ENCODE measurements around the gene GOLIM4.

Gene GOLIM4

GRCh38 chr3:168100777-168101492, 5.2 kb upstream of the GOLIM4 start:
- in situ Hi-C loops (cut with MboI; ENCODE audit: low sequenced_read_pairs): no loop called here

GRCh38 chr3:168097381-168097780, 1.7 kb upstream of the GOLIM4 start:
- in situ Hi-C loops (cut with MboI; ENCODE audit: low sequenced_read_pairs): no loop called here

DNA sequence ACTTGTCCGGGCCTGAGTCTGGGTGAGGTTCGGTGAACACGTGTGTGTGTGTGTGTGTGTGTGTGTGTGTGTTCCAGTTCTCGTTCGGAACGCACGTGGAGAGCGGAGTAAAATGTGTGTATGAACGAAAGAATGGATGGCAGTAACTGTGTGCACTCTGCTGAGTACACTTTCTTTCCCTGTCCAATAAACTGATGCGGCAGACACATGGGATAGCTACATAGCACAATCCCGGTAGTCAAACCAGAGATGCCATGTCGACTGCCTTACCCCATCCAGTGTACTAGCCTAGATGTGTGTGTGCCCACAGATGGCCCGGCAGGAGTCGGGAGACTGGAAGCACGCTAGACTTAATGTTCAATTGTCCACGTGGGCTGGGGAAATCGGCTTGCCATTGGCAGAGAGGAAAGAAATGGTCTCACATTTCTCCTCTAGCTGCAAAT, 507 bp upstream of the GOLIM4 start:
- in situ Hi-C loops (cut with MboI; ENCODE audit: low sequenced_read_pairs): no loop called here

DNA sequence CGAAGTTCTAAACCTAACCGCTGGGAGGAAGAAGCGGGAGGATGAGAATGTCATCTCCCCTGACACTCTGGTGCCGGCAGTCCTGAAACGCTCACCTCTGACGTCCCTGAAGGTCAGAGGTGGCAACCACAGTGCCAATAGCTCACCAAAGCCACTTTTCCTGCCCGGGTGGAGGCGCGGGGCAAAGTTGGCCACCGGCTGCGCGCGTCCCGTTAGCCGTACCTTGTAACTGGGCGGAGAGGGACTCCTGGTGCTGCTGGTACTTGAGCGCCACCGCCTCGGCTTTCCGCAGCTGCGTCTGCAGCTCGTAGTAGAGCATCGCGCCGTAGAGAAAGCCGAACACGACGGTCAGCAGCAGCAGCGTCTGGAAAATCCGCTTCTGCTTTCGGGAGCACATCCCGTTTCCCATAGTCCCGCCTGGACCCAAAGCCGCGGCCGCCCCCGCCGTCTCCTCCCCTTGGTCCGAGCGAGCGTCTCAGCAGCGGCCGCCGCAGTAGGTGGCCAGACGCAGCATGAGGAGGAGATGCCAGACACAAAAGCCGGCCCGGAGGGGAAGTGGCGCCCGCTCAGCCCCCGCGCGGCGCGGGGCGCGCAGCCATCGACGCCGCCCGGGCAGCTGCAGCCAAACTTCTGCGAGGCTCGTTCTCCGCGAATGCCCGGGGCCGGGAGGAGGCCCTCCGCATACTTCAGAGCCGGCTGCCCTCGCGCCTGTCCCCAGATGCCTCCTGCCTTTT, 680 bp downstream of the GOLIM4 start:
- in situ Hi-C loops (cut with MboI; ENCODE audit: low sequenced_read_pairs): no loop called here

DNA sequence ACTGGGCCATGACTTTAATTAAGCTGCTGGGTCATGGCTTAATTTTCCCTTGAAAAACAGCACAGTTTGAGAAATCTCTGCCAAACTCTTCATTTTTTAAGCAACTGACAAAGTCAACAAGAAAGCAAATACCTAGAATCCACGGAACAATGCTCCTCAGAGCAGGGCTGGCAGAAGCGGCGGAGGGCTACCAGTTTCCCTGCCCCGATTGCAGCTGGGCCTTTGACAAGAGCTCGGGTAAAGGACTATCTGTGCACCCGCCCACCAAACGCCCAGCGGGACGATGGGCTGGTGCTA, 1.2 kb downstream of the GOLIM4 start:
- in situ Hi-C loops (cut with MboI; ENCODE audit: low sequenced_read_pairs): no loop called here

GRCh38 chr3:168093790-168094189, 1.9 kb downstream of the GOLIM4 start:
- in situ Hi-C loops (cut with MboI; ENCODE audit: low sequenced_read_pairs): no loop called here

DNA sequence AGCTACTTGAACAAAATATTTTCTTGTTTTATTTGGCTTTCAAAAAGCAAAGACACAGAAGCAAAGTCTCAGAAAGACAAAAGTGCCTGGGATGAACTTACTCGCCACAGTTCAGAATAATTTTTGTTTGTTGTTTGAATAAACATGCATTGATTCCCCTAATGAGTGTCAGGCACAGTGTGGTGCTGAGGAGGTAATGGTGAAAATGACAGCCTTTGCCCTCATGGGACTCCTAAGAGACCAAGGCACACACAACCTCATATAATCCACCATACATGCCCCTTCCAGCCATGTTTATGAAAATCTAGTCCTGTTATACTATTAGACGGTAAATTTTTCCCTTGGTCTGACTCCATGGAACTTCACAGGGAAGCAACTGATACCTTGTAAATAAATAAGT, 2.5 kb downstream of the GOLIM4 start:
- in situ Hi-C loops (cut with MboI; ENCODE audit: low sequenced_read_pairs): no loop called here

GRCh38 chr3:168091941-168092340, 3.8 kb downstream of the GOLIM4 start:
- in situ Hi-C loops (cut with MboI; ENCODE audit: low sequenced_read_pairs): no loop called here

DNA sequence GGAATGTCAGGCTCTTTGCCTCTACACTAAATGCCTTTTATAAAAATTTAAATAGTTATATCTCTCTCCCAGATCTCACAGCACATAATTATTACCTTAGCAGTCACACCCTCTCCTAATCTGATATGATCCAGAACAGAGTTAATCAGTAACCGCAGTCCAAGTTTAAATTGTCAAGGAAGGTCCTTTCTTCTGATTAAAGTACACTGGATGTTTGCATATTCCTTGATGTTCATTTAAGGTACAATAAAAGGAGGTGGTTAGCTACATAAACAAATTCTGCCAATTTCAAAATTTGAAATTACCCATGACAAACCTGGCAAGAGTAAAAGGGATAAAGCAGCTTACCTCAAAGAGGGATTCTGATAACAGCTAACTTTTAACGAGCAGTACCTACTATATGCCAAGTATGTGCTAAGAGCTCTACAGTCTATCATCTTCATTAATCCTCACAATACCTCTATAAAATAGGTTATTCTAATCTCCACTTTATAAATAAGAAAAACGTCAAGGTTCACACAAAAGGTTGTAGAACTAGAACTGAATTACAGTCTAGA, 4.3 kb downstream of the GOLIM4 start:
- in situ Hi-C loops (cut with MboI; ENCODE audit: low sequenced_read_pairs): no loop called here

DNA sequence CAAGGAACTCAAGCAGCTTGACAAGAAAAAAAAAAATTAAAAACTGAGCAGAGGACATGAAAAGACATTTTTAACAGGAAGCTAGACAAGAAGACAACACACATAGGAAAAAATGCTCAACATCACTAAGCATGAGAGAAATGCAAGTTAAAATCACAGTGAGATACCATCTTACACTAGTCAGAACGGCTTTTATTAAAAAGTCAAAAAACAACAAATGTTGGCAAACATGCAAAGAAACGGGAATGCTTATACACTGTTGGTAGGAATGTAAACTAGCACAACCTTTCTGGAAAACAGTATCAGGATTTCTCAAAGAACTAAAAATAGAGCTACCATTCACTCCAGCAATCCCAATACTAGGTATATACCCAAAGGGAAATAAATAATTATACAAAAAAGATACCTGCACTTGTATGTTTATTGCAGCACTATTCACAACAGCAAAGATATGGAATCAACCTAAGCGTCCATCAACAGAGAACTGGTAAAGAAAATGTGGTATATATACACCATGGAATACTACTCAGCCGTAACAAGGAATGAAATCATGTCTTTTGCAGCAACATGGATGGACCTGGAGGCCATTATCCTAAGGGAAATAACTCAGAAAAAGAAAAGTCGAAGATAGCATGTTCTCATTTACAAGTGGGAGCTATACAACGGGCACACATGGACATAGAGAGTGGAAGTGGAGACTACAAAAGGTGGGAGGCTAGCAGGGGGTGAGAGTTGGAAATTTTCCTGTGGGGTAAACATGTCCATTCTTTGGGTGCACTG, 5.2 kb downstream of the GOLIM4 start:
- in situ Hi-C loops (cut with MboI; ENCODE audit: low sequenced_read_pairs): no loop called here

DNA sequence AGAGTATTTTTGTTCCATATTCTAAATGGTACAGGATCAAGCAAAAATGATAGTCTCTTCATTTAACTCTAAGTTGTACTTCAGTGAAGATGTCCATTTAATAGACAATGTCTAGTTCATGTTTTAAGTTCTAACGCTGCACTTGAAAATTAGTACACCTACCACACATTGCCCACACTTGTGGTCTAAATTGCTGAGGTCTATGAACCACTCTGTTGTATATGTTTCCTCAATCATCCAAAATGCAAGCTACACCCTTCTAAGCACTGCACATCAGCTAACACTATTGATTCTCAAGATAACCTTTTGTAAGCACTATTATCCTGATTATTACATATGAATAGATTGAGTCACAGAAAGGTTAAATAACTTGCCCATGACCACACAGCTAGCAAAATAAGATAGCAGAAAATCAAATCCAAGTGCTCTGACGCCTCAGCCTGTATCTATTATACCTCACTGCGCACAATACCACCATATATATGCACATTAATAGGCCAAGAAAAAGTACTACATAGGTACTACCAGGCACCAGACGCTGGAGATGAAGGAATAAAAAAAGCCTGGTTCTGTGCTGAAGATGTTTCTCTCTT, 6.4 kb downstream of the GOLIM4 start:
- in situ Hi-C loops (cut with MboI; ENCODE audit: low sequenced_read_pairs): no loop called here

- in situ Hi-C loops (cut with MboI; ENCODE audit: low sequenced_read_pairs): no loop called here
Observed at GRCh38 chr3:168088106-168088720, 7.5 kb downstream of the GOLIM4 start.

GRCh38 chr3:168087539-168087938, 8.2 kb downstream of the GOLIM4 start:
- in situ Hi-C loops (cut with MboI; ENCODE audit: low sequenced_read_pairs): no loop called here

DNA sequence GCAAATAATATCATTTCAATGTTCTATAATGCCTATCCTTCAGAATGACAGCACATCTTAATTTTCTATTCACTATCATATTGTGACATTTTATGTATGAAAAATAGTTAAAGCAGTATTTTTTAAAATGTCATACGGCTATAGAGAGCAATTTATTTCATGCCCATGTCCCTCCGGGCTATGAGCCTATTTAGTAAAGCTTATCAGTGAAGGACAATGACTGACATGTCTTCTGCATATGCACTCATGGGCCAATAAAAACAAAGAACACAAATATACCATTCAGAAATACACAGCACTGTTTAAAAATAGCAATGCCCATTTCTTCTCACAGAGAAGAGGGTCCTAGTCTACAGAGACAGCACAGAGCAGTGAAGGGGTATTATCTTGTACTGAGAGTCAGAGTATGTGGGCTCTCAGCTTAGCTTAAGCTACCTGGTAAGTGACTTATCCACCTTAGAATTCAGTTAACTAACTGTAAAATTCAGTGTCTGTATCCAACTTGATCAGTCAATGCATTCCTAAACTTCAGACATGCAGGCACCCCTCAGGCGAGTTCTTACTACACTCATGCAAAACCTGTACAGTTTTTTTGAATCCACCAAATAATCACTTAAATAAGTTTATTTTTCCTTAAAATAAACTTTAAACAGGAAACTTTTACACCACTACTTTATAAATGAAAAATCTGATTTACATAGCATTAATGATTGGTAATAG, 9.0 kb downstream of the GOLIM4 start:
- in situ Hi-C loops (cut with MboI; ENCODE audit: low sequenced_read_pairs): no loop called here

GRCh38 chr3:168085491-168086119, 10.1 kb downstream of the GOLIM4 start:
- in situ Hi-C loops (cut with MboI; ENCODE audit: low sequenced_read_pairs): no loop called here

GRCh38 chr3:168083906-168084305, 11.8 kb downstream of the GOLIM4 start:
- in situ Hi-C loops (cut with MboI; ENCODE audit: low sequenced_read_pairs): no loop called here

- in situ Hi-C loops (cut with MboI; ENCODE audit: low sequenced_read_pairs): no loop called here
Observed at GRCh38 chr3:168081856-168082255, 13.9 kb downstream of the GOLIM4 start.

- in situ Hi-C loops (cut with MboI; ENCODE audit: low sequenced_read_pairs): no loop called here
Observed at GRCh38 chr3:168081171-168081771, 14.5 kb downstream of the GOLIM4 start.

DNA sequence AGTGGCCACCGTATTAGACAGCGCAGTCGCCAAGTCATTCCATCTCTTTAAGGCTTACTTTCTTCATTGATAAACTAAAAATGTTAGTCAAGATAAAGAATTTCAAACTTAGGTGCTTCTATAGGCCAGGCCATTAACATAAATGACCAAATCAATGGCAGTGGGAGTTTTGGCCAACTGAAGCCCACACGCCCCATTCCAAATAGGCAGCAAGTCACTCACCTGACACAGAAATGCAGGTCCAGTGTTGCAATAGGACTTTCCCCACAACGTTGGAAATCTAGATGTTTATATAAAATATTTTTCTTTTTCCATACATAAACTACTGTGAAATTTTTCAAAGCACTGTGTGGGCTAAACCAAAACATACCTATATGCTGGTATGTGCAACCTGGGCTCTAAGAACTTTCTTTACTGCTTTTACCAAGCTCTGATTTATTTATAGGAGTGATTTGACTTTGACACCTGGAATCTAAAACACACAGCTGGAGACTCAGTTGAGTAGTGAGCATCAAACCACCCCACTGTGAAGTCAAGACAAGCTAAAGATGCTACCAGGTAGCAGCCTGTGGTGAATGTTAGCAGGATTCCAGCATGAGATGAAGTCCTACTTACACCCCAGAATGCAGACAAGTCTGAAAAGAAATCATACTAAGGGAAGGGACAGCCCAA, 15.1 kb downstream of the GOLIM4 start:
- in situ Hi-C loops (cut with MboI; ENCODE audit: low sequenced_read_pairs): no loop called here

Measured in hTERT RPE-1 (cell line).